HL-60 (cell line): ENCODE data around the gene ENPP7.

Experiments
- CTCF ChIP-seq: IDR thresholded peaks from one replicate; pipeline ENCODE4 v1.5.1; 2011; ENCODE audit warnings: low read length, control low read depth, inconsistent platforms; ENCODE audit not compliant: insufficient read depth
- REST ChIP-seq: IDR thresholded peaks from 2 replicates; pipeline ENCODE4 v1.6.1; 2012; ENCODE audit warnings: low read depth; ENCODE audit not compliant: insufficient replicate concordance

- TF ChIP-seq CTCF: no peak
- no peak for TF ChIP-seq REST
Observed at GRCh38 chr17:79702550-79703236, 28.1 kb upstream of the ENPP7 start.
